Calu3 (cell line): ENCODE data around the gene CALU. TPM values are rescaled to one million over a fixed set of nuclear protein-coding genes. Genes with fewer than 3 reads are reported as not detected.

Experiments used
- BruUV-seq: library from RNA; stranded (reverse); fragments of 400-500 nt; replicated peaks from 2 replicates; lab custom pipeline; 2021; lab: Mats Ljungman, UMichigan
- CTCF ChIA-PET: fragments of 300-600 bp; sonication (Branson Sonifier 250); formaldehyde crosslinking; loops from one replicate; lab custom pipeline; 2022; ENCODE audit warnings: antibody characterized with exemption; lab: Charles Lee
- DNase-seq: peaks from one replicate; pipeline ENCODE4 v3.0.0; 2022
- H3K27ac Mint-ChIP-seq: one replicate; pipeline ENCODE4 v1.8.0; 2022; ENCODE audit warnings: mixed read lengths; ENCODE audit not compliant: unreplicated experiment
- H3K27me3 Mint-ChIP-seq: one replicate; pipeline ENCODE4 v1.8.0; 2022; ENCODE audit warnings: mixed read lengths; ENCODE audit not compliant: unreplicated experiment
- H3K36me3 Mint-ChIP-seq: one replicate; pipeline ENCODE4 v1.8.0; 2022; ENCODE audit warnings: mild to moderate bottlenecking, moderate library complexity, mixed read lengths; ENCODE audit not compliant: insufficient read depth, unreplicated experiment
- H3K4me1 Mint-ChIP-seq: one replicate; pipeline ENCODE4 v1.8.0; 2022; ENCODE audit warnings: mild to moderate bottlenecking, low read depth, mixed read lengths; ENCODE audit not compliant: unreplicated experiment
- H3K4me3 Mint-ChIP-seq: one replicate; pipeline ENCODE4 v1.8.0; 2022; ENCODE audit warnings: mild to moderate bottlenecking, low read depth, moderate library complexity, mixed read lengths; ENCODE audit not compliant: unreplicated experiment
- H3K9me3 Mint-ChIP-seq: one replicate; pipeline ENCODE4 v1.8.0; 2022; ENCODE audit warnings: low read depth, mixed read lengths; ENCODE audit not compliant: unreplicated experiment
- intact Hi-C: fragments of 100-400 bp; cut with micrococcal nuclease; formaldehyde crosslinking; loops from one replicate; pipeline ENCODE4 v1.10.0; 2022; ENCODE audit not compliant: unreplicated experiment
- total RNA-seq: library from RNA; stranded (reverse); gene quantifications from 2 replicates; pipeline ENCODE4 v1.2.3, GENCODE V29; 2022
- TF ChIP-seq, protein P1 (sequence below): fragments of 200-600 bp; IDR thresholded peaks from one replicate; pipeline ENCODE4 v1.8.0; 2022; ENCODE audit warnings: antibody characterized with exemption; ENCODE audit not compliant: unreplicated experiment

The CALU gene
- total RNA-seq, 1 experiment from 2014 or later, result 154 TPM

GRCh38 chr7:128794020-128794419 lies 54.9 kb downstream of the CALU start:
- Mint-ChIP-seq H3K27me3 (peaks cover 61% of the 10 kb centered on the region), H3K27ac (no peak overlapping the region), H3K36me3 (peaks cover 15% of the 10 kb centered on the region), H3K4me3 (no peak overlapping the region), H3K4me1 (no peaks in the 10 kb centered on the region), H3K9me3 (no peaks in the 10 kb centered on the region)
- CTCF ChIA-PET, result no interaction called here
- BruUV-seq, result no TSS peak
- intact Hi-C loops, result loop anchor here (5.0 kb wide), 1 partner anchor 88 kb away; no protein-coding TSS in a partner anchor
- DNase-seq, result peak; percentile 42
- TF ChIP-seq, protein P1, sequence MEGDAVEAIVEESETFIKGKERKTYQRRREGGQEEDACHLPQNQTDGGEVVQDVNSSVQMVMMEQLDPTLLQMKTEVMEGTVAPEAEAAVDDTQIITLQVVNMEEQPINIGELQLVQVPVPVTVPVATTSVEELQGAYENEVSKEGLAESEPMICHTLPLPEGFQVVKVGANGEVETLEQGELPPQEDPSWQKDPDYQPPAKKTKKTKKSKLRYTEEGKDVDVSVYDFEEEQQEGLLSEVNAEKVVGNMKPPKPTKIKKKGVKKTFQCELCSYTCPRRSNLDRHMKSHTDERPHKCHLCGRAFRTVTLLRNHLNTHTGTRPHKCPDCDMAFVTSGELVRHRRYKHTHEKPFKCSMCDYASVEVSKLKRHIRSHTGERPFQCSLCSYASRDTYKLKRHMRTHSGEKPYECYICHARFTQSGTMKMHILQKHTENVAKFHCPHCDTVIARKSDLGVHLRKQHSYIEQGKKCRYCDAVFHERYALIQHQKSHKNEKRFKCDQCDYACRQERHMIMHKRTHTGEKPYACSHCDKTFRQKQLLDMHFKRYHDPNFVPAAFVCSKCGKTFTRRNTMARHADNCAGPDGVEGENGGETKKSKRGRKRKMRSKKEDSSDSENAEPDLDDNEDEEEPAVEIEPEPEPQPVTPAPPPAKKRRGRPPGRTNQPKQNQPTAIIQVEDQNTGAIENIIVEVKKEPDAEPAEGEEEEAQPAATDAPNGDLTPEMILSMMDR, result no peak

GRCh38 chr7:128794436-128794835 lies 55.3 kb downstream of the CALU start:
- BruUV-seq, result no TSS peak
- no peak overlapping the region for H3K4me3 Mint-ChIP-seq
- TF ChIP-seq, protein P1, result no peak
- CTCF ChIA-PET, result interaction anchor here (1.4 kb wide), 1 partner anchor 369 kb away, joined by 4 read pairs; no protein-coding TSS in a partner anchor
- no peaks in the 10 kb centered on the region for H3K4me1 Mint-ChIP-seq
- intact Hi-C loops, result loop anchor here (5.0 kb wide), 1 partner anchor 88 kb away; no protein-coding TSS in a partner anchor
- no peak overlapping the region for H3K27ac Mint-ChIP-seq
- DNase-seq, result no peak
- H3K36me3 Mint-ChIP-seq, result peaks cover 15% of the 10 kb centered on the region
- H3K27me3 Mint-ChIP-seq, result peaks cover 56% of the 10 kb centered on the region
- no peaks in the 10 kb centered on the region for H3K9me3 Mint-ChIP-seq

- intact Hi-C loops, result no loop called here
- BruUV-seq, result no TSS peak
- Mint-ChIP-seq H3K4me1 (no peaks in the 10 kb centered on the region), H3K27ac (no peak overlapping the region), H3K9me3 (no peaks in the 10 kb centered on the region), H3K4me3 (no peak overlapping the region), H3K36me3 (peaks cover 15% of the 10 kb centered on the region), H3K27me3 (peaks cover 49% of the 10 kb centered on the region)
- CTCF ChIA-PET, result interaction anchor here (1.4 kb wide), 1 partner anchor 369 kb away, joined by 4 read pairs; no protein-coding TSS in a partner anchor
- DNase-seq, result no peak
- TF ChIP-seq, protein P1, result no peak
Observed at GRCh38 chr7:128795129-128795528, 56.0 kb downstream of the CALU start.

DNA sequence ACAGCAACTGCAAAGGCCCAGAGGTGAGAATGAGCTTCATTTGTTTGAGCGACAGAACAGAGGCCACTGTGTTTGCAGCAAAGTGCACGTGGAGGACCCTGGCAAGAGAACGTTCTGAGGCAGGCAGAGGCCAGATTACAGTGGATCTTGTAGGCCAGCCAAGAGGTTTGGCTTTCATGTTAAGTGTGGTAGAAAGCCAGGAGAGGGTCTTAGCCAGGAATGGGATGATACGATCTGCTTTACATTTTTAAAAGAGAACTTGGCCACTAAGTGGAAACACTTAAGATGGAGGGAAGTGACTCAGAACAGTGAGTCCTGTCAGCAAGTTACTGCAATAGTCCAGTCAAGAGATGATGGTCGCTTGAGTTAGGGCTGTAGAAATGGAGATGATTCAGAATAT lies 57.2 kb downstream of the CALU start:
- CTCF ChIA-PET, result interaction anchor here (1.0 kb wide), 1 partner anchor 9 kb away, joined by 3 read pairs; no protein-coding TSS in a partner anchor
- Mint-ChIP-seq H3K27ac (no peak overlapping the region), H3K9me3 (no peaks in the 10 kb centered on the region), H3K27me3 (peaks cover 55% of the 10 kb centered on the region), H3K4me1 (no peaks in the 10 kb centered on the region), H3K4me3 (no peak overlapping the region), H3K36me3 (peaks cover 8% of the 10 kb centered on the region)
- DNase-seq, result no peak
- TF ChIP-seq, protein P1, result no peak
- intact Hi-C loops, result no loop called here
- BruUV-seq, result no TSS peak
